ENCODE results near the gene POFUT2.

The POFUT2 gene

DNA sequence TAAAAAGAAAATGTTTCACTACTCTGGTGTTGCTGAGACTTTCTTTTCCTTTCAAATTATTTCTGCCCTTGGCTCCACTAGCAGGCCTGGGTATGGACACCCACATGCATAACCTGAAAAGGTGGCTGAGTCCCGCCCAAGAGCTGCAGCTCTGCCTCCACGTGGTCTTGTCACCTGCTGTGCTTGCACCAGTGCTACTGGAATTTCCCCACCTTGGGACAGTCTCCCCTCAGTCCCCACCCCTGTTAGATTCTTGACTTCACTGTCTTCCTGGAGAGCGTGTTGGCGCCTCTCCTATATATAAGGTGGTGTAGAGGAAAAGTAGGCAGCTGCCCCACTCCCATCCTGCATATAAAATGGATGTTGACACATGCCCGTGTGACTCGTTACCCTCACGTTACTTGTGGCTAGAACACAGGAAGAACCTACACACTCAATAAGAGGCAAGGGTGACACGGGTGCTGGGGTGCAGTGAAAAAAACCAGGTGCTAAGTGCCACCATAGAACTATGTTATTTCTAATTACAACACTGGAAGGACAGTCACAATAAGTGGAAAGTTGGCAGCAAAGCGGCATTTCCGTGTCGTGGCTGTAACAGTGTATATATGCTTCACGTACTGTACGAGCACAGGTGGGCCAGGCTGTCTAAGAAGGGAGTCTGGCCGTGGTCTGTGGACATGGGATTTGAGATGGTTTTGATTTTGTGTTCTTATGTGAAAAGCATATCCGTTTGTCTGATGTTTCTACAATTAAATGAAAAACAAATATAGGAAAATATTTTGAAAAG lies 61.0 kb downstream of the POFUT2 start:
- DNase-seq (ENCODE audit: extremely low read depth in 1 of 2, low read depth in 1 of 2), result no peak

DNA sequence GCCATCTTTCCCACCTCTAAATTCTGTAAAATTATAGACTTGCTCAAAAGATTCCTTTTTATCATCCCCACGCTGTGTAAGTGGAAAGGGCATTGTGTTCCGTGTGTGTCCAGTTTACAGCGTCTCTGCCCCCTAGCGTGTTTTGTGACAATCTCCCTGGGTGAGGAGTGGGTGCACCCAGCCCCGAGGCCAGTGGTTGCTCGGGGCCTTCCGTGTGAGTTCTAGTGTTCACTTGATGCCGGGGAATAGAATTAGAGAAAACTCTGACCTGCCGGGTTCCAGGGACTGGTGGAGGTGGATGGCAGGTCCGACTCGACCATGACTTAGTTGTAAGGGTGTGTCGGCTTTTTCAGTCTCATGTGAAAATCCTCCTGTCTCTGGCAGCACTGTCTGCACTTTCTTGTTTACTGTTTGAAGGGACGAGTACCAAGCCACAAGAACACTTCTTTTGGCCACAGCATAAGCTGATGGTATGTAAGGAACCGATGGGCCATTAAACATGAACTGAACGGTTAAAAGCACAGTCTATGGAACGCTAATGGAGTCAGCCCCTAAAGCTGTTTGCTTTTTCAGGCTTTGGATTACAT lies 61.9 kb downstream of the POFUT2 start:
- no peak for DNase-seq (ENCODE audit: extremely low read depth in 1 of 2, low read depth in 1 of 2)

GRCh38 chr21:45225041-45225740 lies 62.5 kb downstream of the POFUT2 start:
- DNase-seq (ENCODE audit: extremely low read depth in 1 of 2, low read depth in 1 of 2), result no peak

GRCh38 chr21:45224189-45224938 lies 63.3 kb downstream of the POFUT2 start:
- no peak for DNase-seq (ENCODE audit: extremely low read depth in 1 of 2, low read depth in 1 of 2)

GRCh38 chr21:45223236-45224185 lies 64.2 kb downstream of the POFUT2 start:
- no peak for DNase-seq (ENCODE audit: extremely low read depth in 1 of 2, low read depth in 1 of 2)

GRCh38 chr21:45222001-45222400 lies 65.7 kb downstream of the POFUT2 start:
- DNase-seq (ENCODE audit: extremely low read depth in 1 of 2, low read depth in 1 of 2), result no peak

DNA sequence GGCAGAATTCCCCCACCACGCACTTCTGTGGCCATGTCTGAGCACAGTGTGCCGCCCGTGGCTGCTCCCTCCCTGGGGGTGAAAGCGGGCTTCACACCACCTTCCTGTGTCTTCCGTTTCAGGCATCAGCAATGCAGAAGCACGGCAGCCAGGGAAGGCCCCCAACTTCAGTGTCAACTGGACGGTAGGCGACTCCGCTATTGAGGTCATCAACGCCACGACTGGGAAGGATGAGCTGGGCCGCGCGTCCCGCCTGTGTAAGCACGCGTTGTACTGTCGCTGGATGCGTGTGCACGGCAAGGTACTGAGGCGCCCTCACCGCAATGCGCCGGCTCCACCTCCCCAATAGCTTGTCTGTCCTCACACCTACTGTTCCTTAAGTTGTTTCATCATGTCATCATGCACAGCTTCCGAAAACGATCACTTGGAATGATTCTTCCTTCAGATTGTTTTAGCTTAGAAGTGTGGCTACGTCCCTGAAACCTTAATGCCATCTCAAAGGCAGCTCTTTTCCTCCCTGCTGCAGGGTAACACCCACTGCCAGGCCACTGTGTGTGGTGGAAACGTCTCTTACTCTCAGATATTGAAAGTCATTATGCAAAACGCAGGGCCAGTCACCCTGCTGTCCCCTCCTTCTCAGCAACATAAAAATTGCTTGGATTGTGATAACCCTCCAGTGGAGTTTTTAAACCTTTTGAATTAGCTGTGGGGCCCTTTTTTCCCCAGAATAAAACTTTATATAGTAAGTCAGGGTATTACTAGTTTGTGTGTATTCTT lies 66.8 kb downstream of the POFUT2 start:
- no peak for DNase-seq (ENCODE audit: extremely low read depth in 1 of 2, low read depth in 1 of 2)

GRCh38 chr21:45220071-45220481 lies 67.6 kb downstream of the POFUT2 start:
- DNase-seq (ENCODE audit: extremely low read depth in 1 of 2, low read depth in 1 of 2), result no peak

DNA sequence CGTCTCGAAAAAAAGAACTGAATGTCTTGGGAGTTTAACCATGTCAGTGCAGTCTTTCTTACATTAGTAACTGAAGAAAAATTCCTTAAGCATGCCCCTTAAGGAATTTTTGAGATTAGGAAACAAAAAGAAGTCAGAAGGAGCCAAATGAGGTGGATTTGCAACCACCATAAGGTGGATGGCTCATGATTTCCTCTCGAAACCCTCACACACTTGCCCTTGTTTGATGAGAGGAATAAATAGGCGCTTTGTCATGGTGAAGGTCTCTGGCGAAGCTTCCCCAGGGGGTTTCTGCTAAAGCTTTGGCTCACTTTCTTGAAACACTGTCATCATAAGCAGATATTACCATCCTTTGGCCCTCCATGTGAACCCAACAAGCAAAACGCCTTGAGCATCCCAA lies 68.2 kb downstream of the POFUT2 start:
- no peak for DNase-seq (ENCODE audit: extremely low read depth in 1 of 2, low read depth in 1 of 2)

- DNase-seq (ENCODE audit: extremely low read depth in 1 of 2, low read depth in 1 of 2), result no peak
Measured at GRCh38 chr21:45217010-45217409, 70.7 kb downstream of the POFUT2 start.

DNA sequence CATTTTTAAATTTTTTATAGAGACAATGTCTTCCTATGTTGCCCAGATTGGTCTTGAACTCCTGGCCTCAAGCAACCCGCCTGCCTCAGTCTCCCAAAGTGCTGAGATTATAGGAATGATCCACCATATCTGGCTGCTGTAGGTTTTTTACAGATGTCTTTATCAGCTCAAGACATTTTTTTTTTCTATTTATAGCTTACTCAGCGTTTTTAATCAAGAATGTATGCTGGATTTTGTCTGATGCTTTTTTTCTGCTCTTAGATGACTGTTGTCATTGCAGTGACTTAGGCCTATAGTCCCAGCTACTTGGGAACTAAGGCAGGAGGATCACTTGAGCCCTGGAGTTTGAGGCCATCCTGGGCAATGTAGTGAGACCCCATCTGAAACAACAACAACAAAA lies 72.5 kb downstream of the POFUT2 start:
- no peak for DNase-seq (ENCODE audit: extremely low read depth in 1 of 2, low read depth in 1 of 2)

Measured in stimulated activated CD8-positive, alpha-beta memory T cell treated with anti-CD3 and anti-CD28 coated beads, Interleukin-7, amount 100 ng/mL, for 48 hours (primary cell).